NCI-H774 (cell line): ENCODE results near the gene SELP.

Experiments
- DNase-seq: peaks from one replicate; lab custom pipeline; 2025; lab: John Stamatoyannopoulos, UW

The SELP gene

DNA sequence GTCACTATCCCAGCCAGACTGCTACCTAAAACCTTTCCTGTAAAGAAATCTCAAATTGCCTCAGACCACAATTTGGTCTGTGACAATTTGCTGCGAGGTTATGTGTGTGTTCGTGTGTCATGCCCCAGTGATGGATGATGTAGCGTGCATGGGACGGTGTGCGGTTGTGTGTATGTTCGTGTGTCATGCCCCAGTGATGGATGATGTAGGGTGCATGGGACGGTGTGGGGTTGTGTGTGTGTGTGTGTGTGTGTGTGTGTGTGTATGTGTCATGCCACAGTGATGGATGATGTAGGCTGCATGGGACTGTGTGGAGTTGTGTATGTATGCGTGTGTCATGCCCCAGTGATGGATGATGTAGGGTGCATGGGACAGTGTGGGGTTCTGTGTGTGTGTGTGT is 9.4 kb downstream of the SELP start:
- no peak for DNase-seq

DNA sequence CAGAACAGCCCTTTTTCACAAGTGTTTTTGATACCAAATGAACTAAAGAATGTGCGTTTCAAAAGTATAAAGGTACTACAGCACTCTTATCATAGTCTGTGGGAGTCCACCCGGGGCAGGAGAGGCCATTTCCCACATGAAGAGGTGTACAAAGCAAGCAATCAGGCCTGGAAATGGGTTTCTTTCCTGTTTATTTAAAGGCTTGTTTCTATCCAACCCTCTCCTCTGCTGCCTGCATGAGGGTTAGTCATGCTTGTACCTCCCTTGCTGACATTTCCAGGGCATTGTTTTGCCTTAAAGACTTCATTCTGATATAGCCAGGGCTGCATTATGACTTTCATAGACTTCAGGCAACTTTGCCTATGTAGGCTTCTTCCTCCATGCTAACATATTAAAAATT is 11.6 kb downstream of the SELP start:
- DNase-seq = no peak

DNA sequence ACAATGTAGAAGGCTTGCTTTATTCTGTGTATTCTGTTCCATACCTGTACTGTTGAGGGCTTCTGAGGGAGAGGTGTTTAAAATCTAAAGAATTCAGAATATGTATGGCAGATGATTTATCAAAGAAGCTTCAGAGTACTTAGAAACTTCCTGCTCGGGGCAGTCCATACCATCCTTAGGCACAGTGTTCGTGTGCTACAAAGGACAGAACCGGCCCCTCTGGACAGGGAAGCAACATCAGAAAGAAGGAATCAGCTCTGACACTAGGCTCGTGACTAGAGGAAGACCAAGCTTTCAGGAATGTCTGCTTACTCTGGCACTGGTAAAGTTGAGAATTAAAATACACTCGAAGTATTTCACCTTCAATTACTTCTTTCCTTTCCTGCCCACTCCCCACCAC is 14.1 kb downstream of the SELP start:
- no peak for DNase-seq

DNA sequence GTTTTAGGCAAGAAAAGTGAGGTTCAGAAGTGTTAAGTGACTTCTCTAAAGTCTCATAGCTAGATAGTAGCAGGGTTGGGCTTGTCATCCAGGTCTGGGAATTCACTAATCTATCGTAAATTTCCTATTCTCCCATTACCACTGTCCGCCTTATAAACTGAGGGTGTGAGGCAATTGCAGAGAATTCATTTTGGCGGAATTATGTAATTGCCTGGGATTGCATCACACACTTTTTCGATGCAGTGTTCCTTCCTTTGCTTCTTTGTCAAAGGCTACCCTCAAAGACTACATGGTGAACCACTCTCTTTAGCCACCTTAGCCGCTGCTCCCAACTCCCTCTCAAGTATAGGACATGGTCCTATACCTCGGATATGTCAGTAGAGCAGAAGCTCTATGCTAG is 19.1 kb downstream of the SELP start:
- DNase-seq = no peak

DNA sequence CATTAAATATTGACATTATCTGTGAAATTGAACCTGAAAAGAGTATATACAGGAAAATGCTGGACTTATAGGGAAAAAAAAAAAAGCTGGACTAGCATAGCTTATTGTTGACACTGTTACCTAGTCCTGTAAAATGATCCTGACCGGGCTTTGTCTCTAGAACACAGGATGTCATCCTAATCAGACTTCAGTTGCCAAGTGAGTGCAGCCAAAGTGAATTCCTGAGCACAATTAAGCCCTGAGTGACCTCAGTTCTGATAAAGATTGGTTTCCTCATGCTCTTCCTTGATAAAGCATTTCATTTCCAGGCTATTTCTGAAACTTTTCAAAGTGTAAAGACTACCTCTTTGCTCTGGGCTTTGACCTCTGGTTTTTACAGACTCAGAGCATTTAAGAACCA is 19.8 kb downstream of the SELP start:
- no peak for DNase-seq

DNA sequence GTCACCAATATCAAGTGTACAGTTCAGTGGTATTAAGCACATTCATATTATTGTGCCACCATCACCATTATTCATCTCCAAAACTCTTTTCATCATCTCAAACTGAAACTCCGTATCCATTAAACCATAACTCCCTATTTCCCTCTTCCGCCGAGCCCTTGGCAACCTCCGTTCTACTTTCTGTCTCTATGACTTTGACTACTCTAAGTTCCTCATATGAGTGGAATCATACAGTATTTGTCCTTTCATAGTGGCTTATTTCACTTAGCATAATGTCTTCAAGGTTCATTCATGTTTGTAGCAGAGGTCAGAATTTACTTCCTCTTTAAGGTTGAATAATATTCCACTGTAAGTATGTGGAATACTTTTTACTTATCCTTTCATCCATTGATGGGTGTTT is 21.7 kb downstream of the SELP start:
- DNase-seq = no peak

DNA sequence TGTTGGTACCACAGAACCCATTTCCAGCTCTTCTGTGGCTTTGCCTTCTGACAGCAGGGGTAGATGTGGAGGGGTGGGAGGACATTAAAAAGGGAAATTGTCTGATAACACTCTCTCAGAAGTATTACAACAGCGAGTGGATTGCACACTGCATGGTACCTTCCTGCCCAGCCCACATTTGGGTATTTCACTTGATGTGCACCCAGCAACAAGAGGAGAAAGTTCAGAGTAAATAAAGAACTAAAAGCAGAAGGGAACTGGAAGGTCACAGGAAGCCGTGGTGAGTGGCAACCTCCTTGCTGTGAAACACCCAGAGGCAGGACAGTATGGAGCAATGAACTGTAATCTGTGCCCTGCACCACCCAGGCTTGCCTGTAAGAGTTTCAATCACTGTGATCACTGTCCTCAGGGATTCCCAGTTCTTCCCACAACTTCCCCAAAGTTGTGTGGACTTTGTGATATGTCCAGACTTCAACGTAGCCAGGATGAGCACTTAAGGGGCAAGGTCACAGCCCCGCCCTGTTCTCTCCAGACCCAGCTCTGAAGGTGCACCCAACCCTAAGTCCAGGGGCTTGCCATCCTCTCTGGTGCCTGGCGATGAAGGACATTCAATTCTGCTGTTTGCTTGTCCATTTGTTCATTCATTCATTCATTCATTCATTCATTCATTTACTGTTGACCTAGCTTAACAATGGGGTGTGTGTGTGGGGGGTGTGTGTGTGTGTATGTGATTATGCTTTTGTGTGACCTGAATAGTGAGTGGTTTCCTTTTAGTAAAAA is 25.0 kb downstream of the SELP start:
- DNase-seq = no peak

DNA sequence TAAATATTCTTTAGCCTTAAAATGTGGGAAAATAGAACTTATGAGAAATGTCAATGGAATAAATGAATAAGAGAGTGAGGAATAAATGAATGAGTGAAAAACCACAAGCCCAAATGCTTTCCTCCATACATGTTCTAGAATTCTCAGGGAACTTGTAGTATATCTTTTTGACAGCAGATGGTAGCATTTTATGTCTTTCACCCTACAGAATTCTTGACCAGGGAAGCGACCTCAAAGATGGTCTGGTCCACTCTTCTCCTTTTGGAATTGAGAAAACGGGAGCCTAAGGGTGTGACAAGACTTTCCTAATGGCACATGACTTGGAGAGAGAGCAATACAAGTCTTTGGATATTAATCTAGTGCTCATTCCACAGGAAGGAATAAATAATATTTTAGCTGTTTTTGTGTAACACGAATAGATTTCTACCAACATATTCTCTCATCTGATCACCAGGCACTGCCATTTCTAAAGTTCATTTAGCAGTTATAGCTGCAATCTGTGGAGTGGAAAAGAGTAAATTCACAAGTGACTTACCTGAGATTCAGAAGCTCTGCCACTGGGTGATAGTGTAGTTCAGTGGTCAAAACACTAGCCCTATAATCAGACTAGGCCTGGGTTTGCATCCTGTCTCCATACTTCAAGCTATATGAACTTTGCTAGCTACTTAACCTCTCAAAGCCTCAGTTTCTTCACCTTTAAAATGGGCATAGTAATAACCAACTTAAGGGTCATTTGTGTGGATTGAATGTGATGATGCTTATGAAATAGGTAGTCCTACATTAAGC is 28.6 kb downstream of the SELP start:
- no peak for DNase-seq

DNA sequence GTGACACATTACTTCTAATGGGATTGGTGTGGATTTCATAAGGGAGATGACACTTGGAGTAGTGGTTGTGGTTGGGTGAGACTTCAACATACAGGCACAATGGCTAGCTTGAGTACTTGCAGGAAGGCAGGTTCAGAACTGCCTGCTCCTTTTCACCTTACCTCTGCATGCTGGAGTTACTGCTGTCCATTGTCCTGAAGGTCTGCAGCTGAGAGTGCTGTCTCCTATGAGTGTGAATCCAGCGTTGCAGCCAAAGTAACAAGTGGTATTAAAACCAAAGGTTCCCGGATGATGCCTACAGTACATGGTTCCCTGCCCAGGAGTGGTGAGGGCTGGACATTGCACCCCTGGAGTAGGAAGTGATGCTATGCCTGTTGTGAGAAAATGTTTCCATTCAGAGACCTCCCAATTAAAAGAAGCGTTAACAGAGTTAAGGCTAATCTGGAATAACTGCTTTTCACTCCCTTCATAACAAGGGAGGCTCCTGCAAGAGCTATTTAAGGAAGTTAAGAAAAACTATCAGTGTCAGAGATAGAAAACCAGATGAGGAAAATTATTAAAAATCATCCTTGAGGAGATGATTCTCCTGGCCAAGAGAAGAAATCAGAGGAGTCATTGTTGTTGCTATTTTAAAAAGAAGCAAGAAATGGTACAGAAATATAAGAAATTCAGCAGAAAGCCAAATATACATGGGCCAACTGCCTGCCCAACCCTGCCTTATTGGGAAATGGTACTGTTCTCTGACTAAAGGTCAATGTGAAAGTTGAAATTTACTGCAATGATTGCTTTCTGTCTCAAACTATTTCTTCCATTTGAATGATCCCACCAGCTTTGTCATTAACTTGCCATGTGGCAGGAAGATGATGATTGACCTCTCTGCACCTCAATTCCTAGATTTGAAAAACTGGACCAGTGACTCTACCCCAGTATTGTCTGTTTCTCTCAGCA is 33.9 kb downstream of the SELP start:
- DNase-seq = no peak

DNA sequence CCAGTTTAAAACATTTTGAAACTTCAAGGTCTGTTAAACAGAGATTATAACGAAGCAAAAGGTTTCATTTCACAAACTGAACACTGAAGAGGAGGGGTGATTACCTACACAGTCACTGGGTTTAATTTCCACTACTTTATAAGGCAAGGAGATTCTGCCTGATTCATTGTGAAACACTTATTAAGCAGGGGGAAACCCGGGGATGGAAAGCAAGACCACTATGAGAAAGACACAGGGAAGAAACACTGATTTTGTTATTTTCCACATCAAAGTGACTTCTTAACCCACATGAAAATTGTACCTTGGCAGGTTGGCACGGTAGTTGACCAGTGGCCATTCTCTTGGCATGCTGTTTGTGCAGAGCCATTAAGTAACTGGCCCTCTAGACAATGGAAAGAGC is 35.5 kb downstream of the SELP start:
- no peak for DNase-seq

DNA sequence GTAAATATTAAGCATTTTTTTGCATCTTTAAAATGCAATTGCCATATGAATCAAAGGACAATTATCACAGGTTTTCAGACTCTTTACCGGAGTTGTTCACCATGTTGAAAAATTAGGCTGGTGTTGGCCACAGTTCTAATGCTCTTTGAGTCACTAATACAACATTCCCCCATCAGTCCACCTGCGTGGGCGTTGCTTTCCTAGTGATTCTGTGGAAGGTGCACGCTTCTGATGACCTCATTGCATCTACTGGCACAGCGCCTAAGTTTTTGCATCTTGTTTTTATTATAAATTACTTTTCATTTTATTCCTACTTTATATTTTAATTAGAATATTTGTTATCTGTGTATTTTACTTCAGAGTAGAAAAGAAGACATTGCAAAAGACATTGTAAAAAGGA is 39.0 kb downstream of the SELP start:
- no peak for DNase-seq

DNA sequence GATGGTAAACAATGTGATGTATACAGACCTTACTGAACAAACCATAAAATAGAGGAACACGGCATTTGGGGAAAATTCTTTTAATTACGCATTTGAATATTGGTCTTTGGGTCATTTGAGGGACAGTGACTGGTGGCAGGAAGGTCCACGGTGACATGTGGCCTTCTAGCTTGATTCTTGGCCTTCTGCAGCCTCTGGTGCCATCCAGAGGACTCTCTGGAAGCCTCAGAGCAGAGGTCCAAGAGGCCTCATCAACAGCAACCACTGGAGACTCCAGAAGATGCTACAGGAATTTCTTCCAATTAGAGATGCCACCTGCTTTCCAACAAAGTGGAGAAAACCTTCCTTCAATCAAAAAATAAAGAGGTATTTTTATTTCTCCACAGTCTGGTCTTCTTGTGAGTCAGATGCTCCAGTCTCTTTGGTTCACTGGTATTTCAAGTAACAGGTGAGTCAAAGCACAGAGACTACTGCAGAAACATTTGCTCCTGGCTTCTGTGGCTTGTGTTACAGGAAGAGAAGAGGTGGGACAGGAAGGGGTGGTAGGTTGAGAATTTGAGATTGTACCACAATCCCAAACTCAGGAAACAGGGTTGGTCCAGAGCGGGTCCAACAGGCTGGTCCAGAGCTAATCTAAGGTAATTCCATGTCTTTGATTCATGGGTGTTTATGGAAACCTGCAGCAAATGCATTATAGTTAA is 41.0 kb downstream of the SELP start:
- no peak for DNase-seq

DNA sequence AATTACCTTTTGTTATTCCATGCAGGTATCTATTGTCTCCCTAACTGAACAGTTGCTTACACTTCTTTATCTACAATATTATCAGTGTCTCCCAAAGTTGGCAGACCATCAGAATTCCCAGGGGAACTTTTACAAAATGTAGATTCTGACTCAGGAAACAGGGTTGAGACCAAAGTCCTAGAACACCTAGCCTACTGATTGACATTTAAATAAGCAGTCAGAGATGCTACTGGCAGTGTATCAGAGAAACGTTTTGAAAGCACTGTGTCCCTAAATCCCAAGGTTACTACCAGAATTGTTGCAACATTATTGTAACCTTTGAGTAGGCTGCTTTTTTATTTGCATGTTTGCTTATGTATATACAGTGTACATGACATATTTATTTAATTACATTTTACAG is 41.8 kb downstream of the SELP start:
- no peak for DNase-seq

DNA sequence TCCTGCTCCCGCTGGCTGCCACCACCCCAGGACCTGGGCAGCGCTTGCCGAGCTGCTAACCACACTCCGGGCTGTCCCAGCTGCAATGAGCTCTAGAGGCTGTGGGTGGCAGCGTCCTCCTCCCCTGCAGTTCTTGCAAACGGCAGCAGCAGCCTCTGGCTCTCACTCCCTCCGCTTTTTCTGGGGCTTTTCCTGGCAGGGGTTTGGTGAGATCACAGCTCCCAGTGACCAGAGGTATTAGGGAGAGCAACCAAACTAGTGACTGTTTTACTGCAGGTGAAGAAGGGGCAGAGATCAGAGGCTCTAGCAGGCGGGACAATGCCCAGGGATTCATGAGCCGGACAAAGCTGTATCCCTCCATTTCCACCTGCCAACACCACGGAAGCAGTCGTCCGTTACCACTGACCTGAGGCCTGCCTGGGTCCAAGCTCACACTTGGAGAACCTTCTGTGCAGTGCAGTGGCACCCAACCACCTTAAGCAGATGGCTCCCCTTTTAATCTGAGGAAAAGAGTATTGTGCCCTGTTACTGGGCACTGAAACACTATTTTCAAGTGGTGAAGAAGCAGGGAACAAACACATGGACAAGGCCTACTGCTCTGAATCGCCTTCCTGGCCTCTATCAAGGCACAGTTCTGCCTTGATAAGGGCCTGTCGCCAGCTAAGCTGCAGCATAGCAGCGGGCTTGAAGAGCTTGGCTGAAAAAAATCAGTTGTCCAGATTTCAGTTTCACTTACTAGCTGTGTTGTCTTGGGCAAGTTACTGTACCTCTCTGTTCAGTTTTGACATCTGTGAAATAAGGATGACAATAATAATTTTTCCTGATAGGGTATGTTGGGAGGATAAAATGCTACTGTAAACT is 43.3 kb downstream of the SELP start, which contains the start of gene F5:
Gene F5, minus strand, starts transcription at position 87 of the 861 bp plus-strand sequence. CDS start 95 bp downstream, outside the sequence.
- peak; percentile 79 for DNase-seq

DNA sequence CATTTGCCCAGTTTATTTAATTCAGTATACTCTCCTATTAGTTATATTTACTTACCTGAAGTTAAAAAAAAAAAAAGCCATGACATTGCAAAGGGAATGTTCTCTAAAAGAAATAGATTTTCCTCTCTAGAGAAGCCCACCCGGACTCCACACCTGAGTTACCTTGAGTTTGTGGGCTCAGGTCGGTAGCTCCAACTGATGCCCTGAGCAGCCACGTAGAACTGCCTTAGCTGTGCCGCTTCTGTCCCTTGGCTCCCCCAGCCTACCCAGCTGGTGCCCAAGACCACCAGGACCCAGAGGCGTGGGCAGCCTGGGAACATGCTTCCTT is 43.9 kb downstream of the SELP start:
- no peak for DNase-seq

DNA sequence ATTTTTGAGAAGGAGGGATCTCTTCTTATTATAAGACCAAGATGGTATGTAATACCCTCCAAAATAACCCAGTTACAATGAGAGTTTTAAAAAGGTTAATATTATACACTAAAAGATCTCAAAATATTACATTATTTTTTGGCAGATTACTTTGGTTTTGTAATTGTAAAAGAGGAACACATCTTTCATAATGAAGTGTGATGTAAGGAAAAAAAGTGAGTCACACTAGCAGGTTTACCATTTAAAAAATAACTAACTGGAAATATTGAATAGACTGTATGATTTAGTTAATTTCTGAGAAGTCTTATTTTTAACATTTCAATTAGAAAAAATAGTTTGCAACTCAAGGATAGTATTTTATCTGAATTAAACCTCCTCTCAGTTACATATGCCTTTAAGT is 44.7 kb downstream of the SELP start:
- no peak for DNase-seq

DNA sequence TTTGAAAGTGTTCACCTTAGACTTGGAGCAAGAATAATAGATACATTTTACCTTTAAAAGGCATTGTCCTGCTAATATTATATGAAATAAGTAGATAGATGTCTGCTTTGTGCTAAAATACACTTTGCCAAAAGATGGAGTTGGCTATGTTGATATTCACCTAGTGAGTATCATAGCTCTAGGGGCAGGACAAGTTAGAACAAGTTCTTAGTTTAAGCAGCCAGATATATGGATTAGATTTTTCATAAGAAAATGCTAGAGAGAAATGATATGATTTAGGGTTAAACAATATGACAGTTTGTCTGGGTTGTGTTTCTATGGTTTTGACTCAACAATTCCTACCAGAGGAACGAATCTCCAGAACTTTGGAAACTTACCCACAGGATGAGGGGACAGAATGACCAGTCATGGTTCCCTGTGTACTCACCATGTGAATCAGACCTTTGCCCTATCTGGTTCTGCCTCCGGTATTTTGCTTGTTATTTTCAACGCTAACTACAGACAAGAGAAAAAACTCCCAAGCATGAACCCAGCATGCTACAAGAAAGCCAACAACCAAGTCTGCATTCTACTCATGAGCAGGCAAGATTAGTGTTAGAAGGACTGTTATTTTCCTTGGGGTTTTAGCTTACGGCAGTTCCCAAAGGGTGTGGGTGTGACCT is 45.3 kb downstream of the SELP start:
- DNase-seq = no peak

DNA sequence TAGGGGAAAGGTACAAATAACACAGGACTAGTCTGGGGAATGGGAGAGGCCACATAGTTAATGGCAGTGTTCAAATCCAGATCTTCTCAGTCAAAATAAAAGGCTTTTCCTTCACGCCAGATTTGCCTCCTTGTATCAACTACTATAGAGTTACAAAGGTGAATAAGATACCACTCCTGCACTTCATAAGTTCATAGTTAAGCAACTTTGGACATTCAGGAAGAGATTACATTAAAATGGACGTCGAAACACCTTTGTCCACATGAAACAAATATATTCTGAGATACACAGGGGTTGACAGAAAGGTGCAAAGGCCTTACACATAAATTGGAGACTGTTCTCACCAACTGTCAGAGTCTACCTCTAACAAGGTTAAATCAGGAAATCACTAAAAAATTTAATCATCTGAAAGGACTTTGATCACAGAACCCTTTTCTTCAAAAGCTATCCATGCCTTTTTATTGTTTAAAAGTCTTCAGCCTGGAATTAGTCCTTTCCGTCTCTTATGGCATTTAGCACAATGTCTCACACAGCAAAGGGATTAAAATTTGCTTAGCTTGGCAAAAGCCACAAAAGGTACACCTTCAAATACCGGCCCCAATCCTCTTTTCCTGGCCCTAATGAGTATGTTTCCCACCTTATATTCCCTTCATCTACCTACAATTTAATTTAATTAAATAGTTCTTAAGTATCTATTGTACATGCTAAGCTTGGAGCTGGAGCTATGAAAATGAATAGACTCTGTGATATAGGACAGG is 51.8 kb downstream of the SELP start:
- no peak for DNase-seq

DNA sequence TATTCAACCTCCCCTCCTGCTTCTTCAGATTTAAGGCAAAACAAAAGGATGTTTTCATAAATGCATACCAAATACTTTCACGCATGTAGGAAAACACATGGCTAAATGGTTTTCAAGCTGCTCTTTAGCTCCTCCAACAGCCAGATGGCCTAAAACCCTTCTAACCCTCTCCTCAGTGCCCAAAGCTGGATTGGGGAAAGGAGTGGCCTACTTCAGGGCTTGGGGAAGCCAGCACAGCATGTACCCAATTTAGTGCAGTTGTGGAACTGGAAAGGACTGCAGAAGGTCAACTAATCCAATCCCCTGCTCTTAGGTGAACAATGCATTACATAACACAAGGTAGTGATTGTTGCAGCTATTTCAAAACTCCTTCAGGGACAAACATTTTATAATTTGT is 53.0 kb downstream of the SELP start:
- DNase-seq = no peak
